Common myeloid progenitor, CD34-positive (primary cell): ENCODE measurements around the gene PGPEP1.
"Not testable (repeated sequence)": the region's sequence is repeated elsewhere in the genome, so short reads cannot be mapped to it uniquely, and the experiment has no call there.

Source experiments
- CTCF ChIA-PET: fragments of 350-600 bp; sonication (Branson Sonifier 250); formaldehyde crosslinking; loops from one replicate; lab custom pipeline; 2021; ENCODE audit warnings: antibody characterized with exemption; lab: Charles Lee
- POLR2A ChIA-PET: fragments of 350-600 bp; sonication (Branson Sonifier 250); formaldehyde crosslinking; loops from one replicate; lab custom pipeline; 2021; ENCODE audit warnings: antibody characterized with exemption; lab: Charles Lee
- DNase-seq, 3 donors: peaks; one replicate each; pipeline versions ENCODE4 v3.0.0 to v3.0.0-alpha.2; 2013
- H3K27ac ChIP-seq, 2 experiments: 1 replicate in 1 of 2; 2 replicates in 1 of 2; pipeline ENCODE4 v1.7.0; 2013; ENCODE audit warnings: inconsistent platforms in 2 of 2, low read length in 2 of 2, mild to moderate bottlenecking in 2 of 2, low read depth in 1 of 2, moderate library complexity in 1 of 2; ENCODE audit not compliant: severe bottlenecking in 2 of 2, insufficient read depth in 1 of 2, poor library complexity in 1 of 2
- H3K27me3 ChIP-seq, 5 experiments: replicated peaks in 2 of 5; 1 replicate in 3 of 5; 2 replicates in 2 of 5; pipeline versions ENCODE4 v1.6.1 to v1.7.0; 2013; ENCODE audit warnings: low read length in 4 of 5, mild to moderate bottlenecking in 2 of 5, moderate library complexity in 2 of 5, inconsistent platforms in 1 of 5; ENCODE audit not compliant: insufficient read depth in 5 of 5, control insufficient read depth in 4 of 5
- H3K36me3 ChIP-seq, 4 experiments: 1 replicate in 2 of 4; 2 replicates in 2 of 4; pipeline versions ENCODE4 v1.6.1 to v1.7.0; 2013; ENCODE audit warnings: low read length in 3 of 4, control low read depth in 1 of 4, mild to moderate bottlenecking in 1 of 4; ENCODE audit not compliant: control insufficient read depth in 4 of 4, insufficient read depth in 4 of 4
- H3K4me1 ChIP-seq, 4 experiments: 1 replicate in 3 of 4; 2 replicates in 1 of 4; pipeline versions ENCODE4 v1.6.1 to v1.7.1; 2013; ENCODE audit warnings: low read length in 3 of 4, mild to moderate bottlenecking in 3 of 4, control low read depth in 1 of 4, inconsistent platforms in 1 of 4, moderate library complexity in 1 of 4; ENCODE audit not compliant: control insufficient read depth in 4 of 4, insufficient read depth in 4 of 4; ENCODE audit errors: control extremely low read depth in 1 of 4
- H3K4me3 ChIP-seq, 7 experiments: 1 replicate in 4 of 7; 2 replicates in 3 of 7; pipeline versions ENCODE4 v1.5.1 to v1.7.0; 2013; ENCODE audit warnings: mild to moderate bottlenecking in 7 of 7, low read length in 6 of 7, moderate library complexity in 6 of 7, inconsistent platforms in 2 of 7, low read depth in 2 of 7, control low read depth in 1 of 7; ENCODE audit not compliant: insufficient read depth in 4 of 7, control insufficient read depth in 1 of 7; ENCODE audit errors: extremely low read depth in 1 of 7
- H3K9me3 ChIP-seq, 5 experiments: 1 replicate in 4 of 5; 2 replicates in 1 of 5; pipeline versions ENCODE4 v1.6.1 to v1.7.1; 2013; ENCODE audit warnings: low read length in 4 of 5, mild to moderate bottlenecking in 2 of 5, inconsistent platforms in 1 of 5, low read depth in 1 of 5, moderate library complexity in 1 of 5; ENCODE audit not compliant: control insufficient read depth in 4 of 5, insufficient read depth in 2 of 5; ENCODE audit errors: control extremely low read depth in 1 of 5
- WGBS: methylation state at CpG from one replicate; pipeline ENCODE4 v1.1.5; 2013; ENCODE audit not compliant: insufficient coverage; 5-methylcytosine and 5-hydroxymethylcytosine counted together

The PGPEP1 gene

DNA sequence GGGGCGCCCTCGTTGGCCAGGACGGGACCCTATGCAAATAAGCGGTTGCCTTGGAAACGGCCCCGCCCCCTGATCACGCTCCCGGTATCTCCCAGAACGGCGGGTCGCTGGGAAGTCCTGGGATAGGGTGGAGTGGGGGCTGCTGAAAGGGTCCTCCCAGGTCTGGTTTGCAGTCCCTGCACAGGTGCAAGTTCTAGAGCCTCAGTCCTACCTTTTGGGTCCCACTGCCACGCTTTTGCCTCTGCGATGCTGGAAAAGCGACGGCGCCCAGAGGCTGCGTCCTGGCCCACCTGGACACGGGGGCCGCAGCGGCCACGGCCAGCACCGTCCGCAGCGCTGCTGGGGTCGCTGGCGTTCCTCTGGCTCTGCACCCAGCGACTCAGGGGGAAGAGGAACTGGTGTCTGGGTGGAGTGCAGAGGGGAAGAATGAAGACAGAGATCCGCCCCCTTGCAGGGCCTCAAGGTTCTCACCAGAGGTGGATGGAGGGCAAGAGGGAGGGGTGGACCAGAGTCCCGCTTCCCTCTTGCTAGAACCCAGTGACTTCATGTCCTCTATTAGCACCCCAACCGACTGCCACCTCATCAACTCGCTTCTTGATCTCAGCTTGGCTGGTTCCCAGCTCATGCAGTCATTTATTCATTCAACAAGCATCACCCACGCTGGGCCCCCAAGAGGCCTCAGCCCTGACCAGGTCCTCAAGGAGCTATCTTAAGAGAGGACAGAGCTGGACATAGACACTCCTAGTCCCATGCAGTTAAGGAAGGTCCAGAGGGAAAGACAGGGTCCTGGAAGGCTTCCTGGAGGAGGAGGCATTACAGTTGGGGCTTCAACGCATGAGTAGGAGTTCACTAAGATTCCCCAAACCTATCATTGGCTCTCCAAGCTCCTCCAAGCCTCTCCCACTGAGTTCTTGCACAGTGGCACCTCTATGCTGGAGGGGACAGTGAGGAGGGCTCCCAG, 57.1 kb downstream of the PGPEP1 start, which contains the start of gene LRRC25:
Gene LRRC25 (minus strand): TSS at position 381 of the 961 bp plus-strand sequence. CDS start 659 bp downstream, outside the sequence.
- peaks cover 4 to 62% (median 52%) of the 10 kb centered on the region in 4 experiments for H3K4me1 ChIP-seq
- WGBS: 6% methylated on average over 27 of the region's 33 CpGs
- H3K27ac ChIP-seq: no peak within 1 kb of the TSS
- no peaks in the 10 kb centered on the region for H3K27me3 ChIP-seq
- H3K36me3 ChIP-seq: no peaks in the 10 kb centered on the region
- DNase-seq: peak; percentile 75 to 91 (median 90)
- no peaks in the 10 kb centered on the region for H3K9me3 ChIP-seq
- CTCF ChIA-PET: interaction anchor here (0.8 to 2.3 kb wide), 7 partner anchors 9 to 47 kb away, joined by 3 to 16 read pairs (median 4); no protein-coding TSS in a partner anchor
- H3K4me3 ChIP-seq: peak within 1 kb of the TSS in 6 of 7 experiments; percentile 32 to 74 (median 54)
- POLR2A ChIA-PET: interaction anchor here (1.3 kb wide), 1 partner anchor 116 kb away, joined by 4 read pairs; the partner anchor contains the start of gene JUND

- H3K9me3 ChIP-seq: no peaks in the 10 kb centered on the region
- H3K4me3 ChIP-seq: peak overlapping the region in 1 of 7 experiments; percentile 36
- H3K27me3 ChIP-seq: no peaks in the 10 kb centered on the region
- H3K36me3 ChIP-seq: no peaks in the 10 kb centered on the region
- H3K4me1 ChIP-seq: peaks cover 5 to 57% (median 46%) of the 10 kb centered on the region in 4 experiments
- ChIA-PET CTCF (interaction anchor here (0.7 to 8.9 kb wide), 6 partner anchors 8 to 50 kb away, joined by 3 to 101 read pairs (median 6); no protein-coding TSS in a partner anchor), POLR2A (interaction anchor here (0.6 to 1.3 kb wide), 2 partner anchors 117 to 200 kb away, joined by 4 read pairs; partner anchors contain the start of gene JUND)
- no peak overlapping the region for H3K27ac ChIP-seq
- 55% methylated on average over 6 of the region's 6 CpGs for WGBS
- DNase-seq: peak in 2 of 3 donors; percentile 47 to 52
Observed at GRCh38 chr19:18399008-18399407, 58.6 kb downstream of the PGPEP1 start.

- no peaks in the 10 kb centered on the region for H3K9me3 ChIP-seq
- no peaks in the 10 kb centered on the region for H3K36me3 ChIP-seq
- 18% methylated on average over 7 of the region's 7 CpGs for WGBS
- peak overlapping the region in 1 of 2 experiments; percentile 79 for H3K27ac ChIP-seq
- H3K4me1 ChIP-seq: peaks cover 5 to 54% (median 44%) of the 10 kb centered on the region in 4 experiments
- ChIA-PET CTCF (interaction anchor here (0.6 to 8.9 kb wide), 13 partner anchors 9 to 58 kb away, joined by 3 to 101 read pairs (median 3); partner anchors contain the start of gene GDF15), POLR2A (interaction anchor here (0.6 to 1.2 kb wide), 3 partner anchors 9 to 15 kb away, joined by 3 to 5 read pairs (median 4); no protein-coding TSS in a partner anchor)
- H3K4me3 ChIP-seq: peak overlapping the region in 1 of 7 experiments; percentile 19
- no peaks in the 10 kb centered on the region for H3K27me3 ChIP-seq
- DNase-seq: peak; percentile 93 to 95 (median 94)
Observed at GRCh38 chr19:18401580-18402112, 61.2 kb downstream of the PGPEP1 start.

- 43% methylated on average over 10 of the region's 18 CpGs for WGBS
- not testable (repeated sequence) for H3K27me3 ChIP-seq, H3K36me3 ChIP-seq, H3K9me3 ChIP-seq
- H3K27ac ChIP-seq: peak overlapping the region in 1 of 2 experiments; percentile 79
- peak in 1 of 3 donors; percentile 20 for DNase-seq
- CTCF ChIA-PET: interaction anchor here (0.6 to 8.9 kb wide), 12 partner anchors 8 to 59 kb away, joined by 3 to 101 read pairs (median 4); partner anchors contain the start of gene GDF15
- peaks cover 5 to 44% (median 35%) of the 10 kb centered on the region in 4 experiments for H3K4me1 ChIP-seq
- H3K4me3 ChIP-seq: peak overlapping the region in 1 of 7 experiments; percentile 33
- POLR2A ChIA-PET: interaction anchor here (1.2 kb wide), 1 partner anchor 14 kb away, joined by 5 read pairs; no protein-coding TSS in a partner anchor
Observed at GRCh38 chr19:18402455-18403248, 62.3 kb downstream of the PGPEP1 start.

GRCh38 chr19:18405754-18406153, 65.4 kb downstream of the PGPEP1 start:
- H3K27ac ChIP-seq, H3K36me3 ChIP-seq, H3K27me3 ChIP-seq, DNase-seq, H3K9me3 ChIP-seq, POLR2A ChIA-PET, H3K4me3 ChIP-seq: not testable (repeated sequence)
- CTCF ChIA-PET: interaction anchor here (1.0 to 8.9 kb wide), 3 partner anchors 9 to 22 kb away, joined by 3 to 101 read pairs (median 4); no protein-coding TSS in a partner anchor
- H3K4me1 ChIP-seq: peaks cover 5 to 35% (median 23%) of the 10 kb centered on the region in 4 experiments
- 91% methylated on average over 8 of the region's 11 CpGs for WGBS

DNA sequence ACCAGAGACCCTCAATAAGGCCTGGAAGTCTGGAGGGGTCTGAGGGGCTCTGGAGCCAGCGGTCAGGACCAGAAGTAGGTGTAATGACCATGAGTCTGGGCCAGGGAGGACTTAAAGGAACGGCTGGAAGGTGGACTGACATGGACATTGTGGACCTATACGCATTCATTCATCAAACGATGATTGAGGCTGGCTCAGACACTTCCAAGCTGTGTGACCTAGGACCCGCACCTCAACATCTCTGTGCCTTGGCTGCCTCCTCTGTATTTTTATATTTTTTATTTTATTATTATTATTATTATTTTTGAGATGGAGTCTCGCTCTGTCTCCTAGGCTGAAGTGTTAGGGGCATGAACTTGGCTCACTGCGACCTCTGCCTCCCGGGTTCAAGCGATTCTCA, 66.4 kb downstream of the PGPEP1 start:
- peaks cover 5 to 27% (median 16%) of the 10 kb centered on the region in 4 experiments for H3K4me1 ChIP-seq
- H3K36me3 ChIP-seq: no peaks in the 10 kb centered on the region
- no peaks in the 10 kb centered on the region for H3K9me3 ChIP-seq
- ChIA-PET POLR2A (no interaction called here), CTCF (interaction anchor here (1.0 to 8.9 kb wide), 5 partner anchors 10 to 39 kb away, joined by 3 to 101 read pairs (median 4); no protein-coding TSS in a partner anchor)
- H3K4me3 ChIP-seq: no peak overlapping the region
- WGBS: 100% methylated on average over 5 of the region's 9 CpGs
- no peak for DNase-seq
- no peak overlapping the region for H3K27ac ChIP-seq
- no peaks in the 10 kb centered on the region for H3K27me3 ChIP-seq
